Cardiac fibroblast (primary cell): ENCODE measurements around the gene ZNF709.
"Not testable (repeated sequence)": the region's sequence is repeated elsewhere in the genome, so short reads cannot be mapped to it uniquely, and the experiment has no call there.

Source experiments
- DNase-seq, 2 donors: peaks; one replicate each; pipeline versions ENCODE4 v3.0.0 to v3.0.0-alpha.2; 2010; ENCODE audit warnings: low read depth in 2 of 2
- H3K4me3 ChIP-seq, 2 donors: replicated peaks in 1 of 2; 1 replicate in 1 of 2; 2 replicates in 1 of 2; pipeline ENCODE4 v1.5.1; 2011; ENCODE audit warnings: low read depth in 2 of 2, low read length in 2 of 2, mild to moderate bottlenecking in 2 of 2, moderate library complexity in 1 of 2
- TF ChIP-seq, protein P1 (sequence below): IDR thresholded peaks from one replicate; pipeline ENCODE4 v1.5.1; 2011; ENCODE audit warnings: low read depth, mild to moderate bottlenecking, low read length, inconsistent platforms

Gene ZNF709

DNA sequence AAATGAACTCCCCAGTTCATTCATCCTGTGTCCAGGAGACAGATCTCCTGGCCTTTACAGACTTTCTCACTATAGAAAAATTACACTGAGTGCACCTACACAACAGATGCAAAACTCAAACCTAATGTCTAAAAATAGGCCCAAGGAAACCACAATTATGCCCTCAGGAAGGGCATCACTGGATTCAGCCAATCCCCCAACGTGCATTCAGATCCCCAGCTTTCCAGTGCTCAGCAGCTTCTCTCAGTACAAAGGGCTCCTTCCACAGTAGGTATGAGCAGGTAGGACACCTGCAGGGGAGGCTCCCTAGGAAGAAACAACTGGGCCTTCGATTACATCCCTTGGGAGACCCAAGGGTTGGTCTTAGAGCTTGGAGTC lies 2.1 kb downstream of the ZNF709 start:
- H3K4me3 ChIP-seq, result no peak overlapping the region
- TF ChIP-seq, protein P1, sequence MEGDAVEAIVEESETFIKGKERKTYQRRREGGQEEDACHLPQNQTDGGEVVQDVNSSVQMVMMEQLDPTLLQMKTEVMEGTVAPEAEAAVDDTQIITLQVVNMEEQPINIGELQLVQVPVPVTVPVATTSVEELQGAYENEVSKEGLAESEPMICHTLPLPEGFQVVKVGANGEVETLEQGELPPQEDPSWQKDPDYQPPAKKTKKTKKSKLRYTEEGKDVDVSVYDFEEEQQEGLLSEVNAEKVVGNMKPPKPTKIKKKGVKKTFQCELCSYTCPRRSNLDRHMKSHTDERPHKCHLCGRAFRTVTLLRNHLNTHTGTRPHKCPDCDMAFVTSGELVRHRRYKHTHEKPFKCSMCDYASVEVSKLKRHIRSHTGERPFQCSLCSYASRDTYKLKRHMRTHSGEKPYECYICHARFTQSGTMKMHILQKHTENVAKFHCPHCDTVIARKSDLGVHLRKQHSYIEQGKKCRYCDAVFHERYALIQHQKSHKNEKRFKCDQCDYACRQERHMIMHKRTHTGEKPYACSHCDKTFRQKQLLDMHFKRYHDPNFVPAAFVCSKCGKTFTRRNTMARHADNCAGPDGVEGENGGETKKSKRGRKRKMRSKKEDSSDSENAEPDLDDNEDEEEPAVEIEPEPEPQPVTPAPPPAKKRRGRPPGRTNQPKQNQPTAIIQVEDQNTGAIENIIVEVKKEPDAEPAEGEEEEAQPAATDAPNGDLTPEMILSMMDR, result no peak
- no peak for DNase-seq

- TF ChIP-seq, protein P1, result no peak
These were observed 2.7 kb downstream of the ZNF709 start for GRCh38 chr19:12481781-12482508.

GRCh38 chr19:12478234-12478941 lies 6.2 kb downstream of the ZNF709 start:
- H3K4me3 ChIP-seq, result no peak overlapping the region
- no peak for DNase-seq
- TF ChIP-seq, protein P1, result no peak

More at GRCh38 chr19:12481781-12482508, 2.7 kb downstream of the ZNF709 start:
- no peak for DNase-seq
- no peak overlapping the region for H3K4me3 ChIP-seq

DNA sequence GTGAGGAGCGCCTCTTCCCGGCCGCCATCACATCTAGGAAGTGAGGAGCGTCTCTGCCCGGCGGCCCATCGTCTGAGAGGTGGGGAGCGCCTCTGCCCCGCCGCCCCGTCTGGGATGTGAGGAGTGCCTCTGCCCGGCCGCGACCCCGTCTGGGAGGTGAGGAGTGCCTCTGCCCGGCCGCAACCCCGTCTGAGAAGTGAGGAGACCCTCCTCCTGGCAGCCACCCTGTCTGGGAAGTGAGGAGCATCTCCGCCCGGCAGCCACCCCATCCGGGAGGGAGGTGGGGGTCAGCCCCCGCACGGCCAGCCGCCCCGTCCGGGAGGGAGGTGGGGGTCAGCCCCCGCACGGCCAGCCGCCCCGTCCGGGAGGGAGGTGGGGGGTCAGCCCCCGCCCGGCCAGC lies 17.0 kb downstream of the ZNF709 start:
- DNase-seq, H3K4me3 ChIP-seq: not testable (repeated sequence)

DNA sequence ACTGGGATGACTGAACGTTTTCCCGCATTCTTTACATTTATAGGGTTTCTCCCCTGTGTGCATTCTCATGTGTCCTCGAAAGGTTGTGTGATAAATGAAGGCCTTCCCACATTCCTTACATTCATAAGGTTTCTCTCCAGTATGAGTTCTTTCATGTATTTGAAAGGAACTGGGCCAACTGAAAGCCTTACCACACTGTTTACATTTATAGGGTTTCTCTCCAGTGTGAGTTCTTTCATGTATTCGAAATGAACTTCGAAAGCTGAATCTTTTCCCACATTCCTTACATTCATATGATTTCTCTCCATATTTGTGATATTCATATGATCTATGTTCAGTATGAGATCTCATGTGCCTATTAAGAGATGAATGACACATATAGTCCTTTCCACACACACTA lies 19.4 kb downstream of the ZNF709 start:
- peak in 1 of 2 donors; percentile 6 for DNase-seq
- TF ChIP-seq, protein P1, result no peak
- no peak overlapping the region for H3K4me3 ChIP-seq

GRCh38 chr19:12464769-12465168 lies 19.8 kb downstream of the ZNF709 start:
- no peak for DNase-seq
- H3K4me3 ChIP-seq, result no peak overlapping the region
- TF ChIP-seq, protein P1, result no peak

DNA sequence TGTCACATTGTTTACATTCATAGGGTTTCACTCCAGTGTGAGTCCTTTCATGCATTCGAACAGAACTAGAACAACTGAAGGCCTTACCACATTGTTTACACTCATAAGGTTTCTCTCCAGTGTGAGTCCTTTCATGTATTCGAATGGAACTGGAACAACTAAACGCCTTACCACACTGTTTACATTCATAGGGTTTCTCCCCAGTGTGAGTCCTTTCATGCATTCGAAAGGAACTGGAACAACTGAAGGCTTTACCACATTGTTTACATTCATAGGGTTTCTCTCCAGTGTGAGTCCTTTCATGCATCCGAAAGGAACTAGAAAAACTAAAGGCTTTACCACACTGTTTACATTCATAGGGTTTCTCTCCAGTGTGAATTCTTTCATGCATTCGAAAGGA lies 20.5 kb downstream of the ZNF709 start:
- DNase-seq, H3K4me3 ChIP-seq: not testable (repeated sequence)
